NCI-H748 (cell line): ENCODE results near the gene RPS6KB1.
"Not testable (repeated sequence)": the region's sequence is repeated elsewhere in the genome, so short reads cannot be mapped to it uniquely, and the experiment has no call there.

Source experiments
- DNase-seq: peaks from one replicate; lab custom pipeline; 2025; ENCODE audit not compliant: unreplicated experiment; lab: John Stamatoyannopoulos, UW

Gene RPS6KB1

GRCh38 chr17:59933317-59933716 lies 40.4 kb downstream of the RPS6KB1 start:
- DNase-seq: not testable (repeated sequence)

- DNase-seq: not testable (repeated sequence)
Measured at GRCh38 chr17:59940697-59941096, 47.8 kb downstream of the RPS6KB1 start.

- DNase-seq: no peak
Measured at GRCh38 chr17:59941131-59941530, 48.2 kb downstream of the RPS6KB1 start.

GRCh38 chr17:59946433-59946832 lies 53.5 kb downstream of the RPS6KB1 start:
- not testable (repeated sequence) for DNase-seq

GRCh38 chr17:59947310-59947709 lies 54.4 kb downstream of the RPS6KB1 start:
- DNase-seq: not testable (repeated sequence)

- DNase-seq: no peak
Measured at GRCh38 chr17:59950049-59950448, 57.1 kb downstream of the RPS6KB1 start.

- no peak for DNase-seq
Measured at GRCh38 chr17:59954856-59955255, 61.9 kb downstream of the RPS6KB1 start.

- not testable (repeated sequence) for DNase-seq
Measured at GRCh38 chr17:59959574-59959973, 66.7 kb downstream of the RPS6KB1 start.

GRCh38 chr17:59962739-59963318 lies 69.9 kb downstream of the RPS6KB1 start:
- no peak for DNase-seq

GRCh38 chr17:59963738-59964481 lies 71.0 kb downstream of the RPS6KB1 start:
- DNase-seq: peak; percentile 66

GRCh38 chr17:59964482-59965328 lies 71.8 kb downstream of the RPS6KB1 start, which contains the start of gene RNFT1:
RNFT1 (minus strand) TSS chr17:59964740; CDS start chr17:59964663, 77 bp downstream.
- peak; percentile 85 for DNase-seq

- not testable (repeated sequence) for DNase-seq
Measured at GRCh38 chr17:59971771-59972170, 78.8 kb downstream of the RPS6KB1 start.

- DNase-seq: no peak
Measured at GRCh38 chr17:59972778-59973177, 79.9 kb downstream of the RPS6KB1 start.

- DNase-seq: not testable (repeated sequence)
Measured at GRCh38 chr17:59973483-59973882, 80.6 kb downstream of the RPS6KB1 start.

GRCh38 chr17:59975166-59975565 lies 82.2 kb downstream of the RPS6KB1 start:
- not testable (repeated sequence) for DNase-seq

GRCh38 chr17:59996608-59997007 lies 103.7 kb downstream of the RPS6KB1 start:
- not testable (repeated sequence) for DNase-seq
